OCI-LY7 (cell line): Measurements from ENCODE around the gene GID8.

Source experiments
- EZH2phosphoT487 ChIP-seq: fragments of 200-600 bp; sonication (generic); IDR thresholded peaks from 2 replicates; pipeline ENCODE4 v1.6.1; 2018; ENCODE audit warnings: low read depth, borderline replicate concordance, mild to moderate bottlenecking, mixed run types, antibody characterized with exemption, low read length, moderate library complexity, mixed read lengths
- TF ChIP-seq, protein P1 (sequence below): fragments of 200-600 bp; sonication (generic); conservative IDR thresholded peaks from 2 replicates; pipeline ENCODE4 v1.5.1; 2014; ENCODE audit warnings: mild to moderate bottlenecking, antibody characterized with exemption, low read length, moderate library complexity, mixed read lengths

DNA sequence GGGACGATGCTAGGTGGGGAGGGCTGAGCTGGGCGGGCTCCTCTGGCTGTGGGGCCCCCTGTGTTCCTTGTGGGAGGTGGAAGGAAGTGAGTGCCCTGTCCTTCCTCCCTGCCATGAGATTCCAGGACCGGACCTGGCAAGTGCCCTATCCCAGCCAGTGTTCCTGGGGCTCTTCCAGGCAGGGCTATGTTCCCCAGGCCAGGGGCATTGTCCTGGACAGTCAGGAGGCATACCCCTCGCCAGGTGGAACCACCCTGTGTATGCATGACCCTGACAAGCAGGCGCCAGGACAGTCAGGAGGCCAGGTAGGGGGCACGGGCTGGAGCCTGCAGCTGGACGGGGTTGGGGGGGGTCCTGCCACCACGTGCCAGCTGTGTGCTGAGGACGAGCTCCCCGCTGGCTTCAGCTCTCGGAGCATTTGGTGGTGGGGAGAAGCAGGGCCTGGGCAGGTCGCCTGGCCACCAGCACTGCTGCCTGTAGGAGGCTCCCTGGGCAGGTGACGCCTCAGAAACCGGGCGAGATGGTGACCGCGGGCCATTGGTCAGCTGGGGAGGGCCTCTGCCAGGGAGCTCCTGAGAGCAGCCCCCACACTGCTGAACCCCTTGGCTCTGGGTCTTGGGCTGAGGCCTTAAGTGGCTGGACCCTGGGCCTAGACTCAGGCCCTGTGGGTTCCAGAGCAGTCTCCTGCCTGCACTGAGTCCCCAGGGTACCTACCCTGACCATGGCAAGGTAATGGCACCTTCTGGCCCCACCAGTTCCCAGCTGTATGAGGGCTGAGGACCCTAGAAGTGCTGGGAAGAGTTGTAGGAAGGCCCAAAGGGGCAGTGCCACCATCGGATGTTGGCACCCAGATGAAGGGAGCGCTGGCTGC is 15.3 kb downstream of the GID8 start:
- TF ChIP-seq, protein P1, sequence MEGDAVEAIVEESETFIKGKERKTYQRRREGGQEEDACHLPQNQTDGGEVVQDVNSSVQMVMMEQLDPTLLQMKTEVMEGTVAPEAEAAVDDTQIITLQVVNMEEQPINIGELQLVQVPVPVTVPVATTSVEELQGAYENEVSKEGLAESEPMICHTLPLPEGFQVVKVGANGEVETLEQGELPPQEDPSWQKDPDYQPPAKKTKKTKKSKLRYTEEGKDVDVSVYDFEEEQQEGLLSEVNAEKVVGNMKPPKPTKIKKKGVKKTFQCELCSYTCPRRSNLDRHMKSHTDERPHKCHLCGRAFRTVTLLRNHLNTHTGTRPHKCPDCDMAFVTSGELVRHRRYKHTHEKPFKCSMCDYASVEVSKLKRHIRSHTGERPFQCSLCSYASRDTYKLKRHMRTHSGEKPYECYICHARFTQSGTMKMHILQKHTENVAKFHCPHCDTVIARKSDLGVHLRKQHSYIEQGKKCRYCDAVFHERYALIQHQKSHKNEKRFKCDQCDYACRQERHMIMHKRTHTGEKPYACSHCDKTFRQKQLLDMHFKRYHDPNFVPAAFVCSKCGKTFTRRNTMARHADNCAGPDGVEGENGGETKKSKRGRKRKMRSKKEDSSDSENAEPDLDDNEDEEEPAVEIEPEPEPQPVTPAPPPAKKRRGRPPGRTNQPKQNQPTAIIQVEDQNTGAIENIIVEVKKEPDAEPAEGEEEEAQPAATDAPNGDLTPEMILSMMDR: no peak
- no peak for TF ChIP-seq EZH2phosphoT487
